Stimulated activated CD8-positive, alpha-beta memory T cell treated with anti-CD3 and anti-CD28 coated beads, Interleukin-7, amount 100 ng/mL, for 1 hour (primary cell): Measurements from ENCODE around the gene COL9A1.
"Not testable (repeated sequence)": the region's sequence is repeated elsewhere in the genome, so short reads cannot be mapped to it uniquely, and the experiment has no call there.

Experiments used
- DNase-seq, 2 donors: peaks; one replicate each; pipeline ENCODE4 v3.0.0-alpha.2; 2020; ENCODE audit warnings: low read depth in 2 of 2

The COL9A1 gene

GRCh38 chr6:70303034-70303525, at the start of gene COL9A1:
Gene COL9A1 (minus strand): TSS chr6:70303084. CDS start chr6:70302924, 160 bp downstream.
- DNase-seq: no peak

GRCh38 chr6:70351461-70351860, 48.6 kb upstream of the COL9A1 start:
- DNase-seq: no peak

- no peak for DNase-seq
These were observed 42.7 kb upstream of the COL9A1 start for GRCh38 chr6:70345619-70346018.

GRCh38 chr6:70343313-70343712, 40.4 kb upstream of the COL9A1 start:
- DNase-seq: no peak

GRCh38 chr6:70339810-70340209, 36.9 kb upstream of the COL9A1 start:
- not testable (repeated sequence) for DNase-seq

- DNase-seq: no peak
These were observed 35.9 kb upstream of the COL9A1 start for GRCh38 chr6:70338775-70339174.

GRCh38 chr6:70337743-70338105, 34.8 kb upstream of the COL9A1 start:
- DNase-seq: no peak

- DNase-seq: no peak
These were observed 34.3 kb upstream of the COL9A1 start for GRCh38 chr6:70336996-70337742.

- no peak for DNase-seq
These were observed 24.2 kb upstream of the COL9A1 start for GRCh38 chr6:70327036-70327435.

GRCh38 chr6:70325009-70325408, 22.1 kb upstream of the COL9A1 start:
- no peak for DNase-seq

GRCh38 chr6:70317799-70318198, 14.9 kb upstream of the COL9A1 start:
- not testable (repeated sequence) for DNase-seq

GRCh38 chr6:70315079-70315751, 12.3 kb upstream of the COL9A1 start:
- no peak for DNase-seq

- no peak for DNase-seq
These were observed 11.4 kb upstream of the COL9A1 start for GRCh38 chr6:70314296-70314695.

GRCh38 chr6:70312165-70312745, 9.4 kb upstream of the COL9A1 start:
- no peak for DNase-seq

- DNase-seq: no peak
These were observed 7.3 kb upstream of the COL9A1 start for GRCh38 chr6:70310063-70310694.

- no peak for DNase-seq
These were observed 6.4 kb upstream of the COL9A1 start for GRCh38 chr6:70309243-70309642.

GRCh38 chr6:70308142-70308541, 5.3 kb upstream of the COL9A1 start:
- DNase-seq: not testable (repeated sequence)

- no peak for DNase-seq
These were observed 4.1 kb upstream of the COL9A1 start for GRCh38 chr6:70307008-70307407.

GRCh38 chr6:70304616-70305015, 1.7 kb upstream of the COL9A1 start:
- no peak for DNase-seq

GRCh38 chr6:70299456-70299855, 3.4 kb downstream of the COL9A1 start:
- DNase-seq: no peak

GRCh38 chr6:70298068-70298467, 4.8 kb downstream of the COL9A1 start:
- no peak for DNase-seq

- DNase-seq: no peak
These were observed 10.7 kb downstream of the COL9A1 start for GRCh38 chr6:70292193-70292592.
